Heart right ventricle (tissue), 16 donors: ENCODE data around the gene SKI. TPM values are rescaled to one million over a fixed set of nuclear protein-coding genes. Genes with fewer than 3 reads are reported as not detected.
A peak's percentile ranks its signal among the peaks of the same experiment; 100 is the strongest.

Experiments used
- ATAC-seq, 8 donors: fragments of 200-7000 bp; cut with Tn5 transposase; one replicate each; pipeline ENCODE4 v1.9.1; 2020; ENCODE audit warnings: mild to moderate bottlenecking in 8 of 8, moderate library complexity in 8 of 8, moderate number of reproducible peaks in 1 of 8
- DNase-seq, 2 donors: peaks; one replicate each; pipeline ENCODE4 v3.0.0-alpha.2; 2020
- H3K27ac ChIP-seq, 10 donors: fragments of 200-600 bp; sonication (generic) in 2 of 10; one replicate each; pipeline versions ENCODE4 v1.5.0 to v1.8.0; 2020 to 2022; ENCODE audit warnings: mild to moderate bottlenecking in 3 of 10
- H3K27me3 ChIP-seq, 7 donors: fragments of 200-600 bp; one replicate each; pipeline ENCODE4 v1.8.0; 2021 to 2022; ENCODE audit warnings: mild to moderate bottlenecking in 2 of 7
- H3K36me3 ChIP-seq, 9 donors: fragments of 200-600 bp; sonication (generic) in 1 of 9; one replicate each; pipeline versions ENCODE4 v1.5.0 to v1.8.0; 2020 to 2022; ENCODE audit warnings: mild to moderate bottlenecking in 2 of 9
- H3K4me1 ChIP-seq, 9 donors: fragments of 200-600 bp; sonication (generic) in 1 of 9; one replicate each; pipeline versions ENCODE4 v1.5.0 to v1.8.0; 2020 to 2022; ENCODE audit warnings: mild to moderate bottlenecking in 4 of 9
- H3K4me3 ChIP-seq, 10 donors: fragments of 200-600 bp; sonication (generic) in 2 of 10; one replicate each; pipeline versions ENCODE4 v1.5.0 to v1.8.0; 2020 to 2022; ENCODE audit warnings: mild to moderate bottlenecking in 7 of 10, moderate library complexity in 2 of 10
- H3K9me3 ChIP-seq, 11 donors: fragments of 200-600 bp in 10 of 11; sonication (generic) in 2 of 11; one replicate each; pipeline versions ENCODE4 v1.5.0 to v1.8.0; 2013 to 2022; ENCODE audit warnings: mild to moderate bottlenecking in 2 of 11, control low read depth in 1 of 11, moderate library complexity in 1 of 11
- WGBS, 2 donors: extraction: QIAGEN DNeasy Blood & Tissue Kit; methylation state at CpG; one replicate each; pipeline ENCODE4 v1.1.7; 2013; ENCODE audit warnings: inconsistent platforms in 1 of 2; 5-methylcytosine and 5-hydroxymethylcytosine counted together
- intact Hi-C, 10 donors: fragments of 100-400 bp; cut with DNase I; formaldehyde crosslinking; loops; one replicate each; pipeline versions ENCODE4 v1.11.1 to v1.14.2; 2022
- polyA plus RNA-seq, 2 donors: library from polyadenylated mRNA; stranded (reverse); fragments of 200-250 nt; gene quantifications; one replicate each; pipeline ENCODE4 v1.2.3, GENCODE V29; 2013
- total RNA-seq, 10 donors: library from RNA; stranded (reverse); fragmentation: NEBNext Ultra II Directional in 3 of 10; extraction: Animal tissue kit (Norgen Biotek cat#: 25700) in 3 of 10; gene quantifications; one replicate each; pipeline versions ENCODE4 v1.2.1 to v1.2.4, GENCODE V29; 2021 to 2023
- TF ChIP-seq, protein P1 (sequence below), 9 donors: fragments of 200-600 bp; sonication (generic) in 2 of 9; IDR thresholded peaks; one replicate each; pipeline versions ENCODE4 v1.5.0 to v1.8.0; 2021 to 2022; ENCODE audit warnings: antibody characterized with exemption in 9 of 9, mild to moderate bottlenecking in 5 of 9, moderate library complexity in 1 of 9
- donor health status: Arrhythmogenic right ventricular cardiomyopathy.
- donor health status: ischemic (EF 13 %, LVEDD 7.1; RV severe dilation, severe dysfunction).
- donor health status: healthy with polysubstance abuse.
- donor health status: DM: no; HTN: yes; CAD: no.
- donor health status: DM: no; HTN: no; CAD: no.
- donor health status: ischemic (EF 25% LVEDD 6.9; RV normal size, moderate dysfunction).
- donor health status: ischemic (EF 25% LVEDD 5.7; RV mildly dilated, moderate dysfunction).
- donor health status: healthy.
- donor health status: DM: yes; HTN: yes; CAD: no.
- donor health status: Ischemic cardiomyopathy.
- donor health status: ischemic (EF 35%, LVEDD 5.7; RV mildly dilated, moderate dysfunction).
- donor health status: nonischemic (EF 11% LVEDD 7.7; RV severe dilation, severe dysfunction).
- donor health status: DM: yes; HTN: yes; CAD: no.
- donor health status: PGD.
- donor health status: ischemic (EF 29% LVEDD 5.4; RV normal size, mild dysfunction).
- donor health status: nonischemic (EF 23%, LVEDD 6.1; RV moderate dilation, normal function).

Gene SKI
- total and polyA plus RNA-seq, 12 donors, result 13.8 to 50.9 (median 35.6) TPM

DNA sequence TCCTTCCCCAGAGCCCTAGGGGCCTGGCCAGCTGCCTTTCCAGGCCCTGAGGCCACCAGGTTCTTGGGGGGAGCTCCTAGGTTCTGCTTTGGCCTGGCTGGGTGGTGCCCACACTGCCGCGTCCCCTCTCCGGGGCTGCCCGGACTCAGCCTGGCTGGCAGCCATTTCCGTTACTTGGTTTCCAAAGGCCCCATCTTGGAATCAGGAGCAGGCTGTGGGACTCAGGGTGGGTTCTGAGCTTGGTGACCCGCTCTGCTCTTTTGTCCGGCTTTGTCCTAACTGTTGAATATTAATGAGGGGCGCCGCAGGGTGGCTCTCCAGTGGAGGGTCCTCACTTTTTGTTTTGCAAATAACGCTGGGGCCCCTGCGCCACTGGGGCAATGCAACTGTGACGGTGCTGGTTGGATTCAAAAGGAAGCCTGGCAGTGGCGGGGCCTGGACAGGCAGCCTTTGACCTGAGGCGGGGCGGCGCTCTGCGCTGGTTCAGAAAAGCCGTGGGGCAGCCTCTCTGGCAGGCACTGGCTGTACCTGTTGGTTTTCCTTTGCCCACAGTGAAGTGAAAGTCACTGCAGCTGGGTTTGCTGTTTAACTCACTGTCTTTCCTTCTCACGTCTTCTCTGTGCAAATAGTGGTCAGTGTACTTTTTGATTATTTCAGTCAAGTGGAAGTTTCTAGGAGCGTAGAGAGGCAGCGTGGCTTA is 20.2 kb downstream of the SKI start:
- TF ChIP-seq, protein P1, sequence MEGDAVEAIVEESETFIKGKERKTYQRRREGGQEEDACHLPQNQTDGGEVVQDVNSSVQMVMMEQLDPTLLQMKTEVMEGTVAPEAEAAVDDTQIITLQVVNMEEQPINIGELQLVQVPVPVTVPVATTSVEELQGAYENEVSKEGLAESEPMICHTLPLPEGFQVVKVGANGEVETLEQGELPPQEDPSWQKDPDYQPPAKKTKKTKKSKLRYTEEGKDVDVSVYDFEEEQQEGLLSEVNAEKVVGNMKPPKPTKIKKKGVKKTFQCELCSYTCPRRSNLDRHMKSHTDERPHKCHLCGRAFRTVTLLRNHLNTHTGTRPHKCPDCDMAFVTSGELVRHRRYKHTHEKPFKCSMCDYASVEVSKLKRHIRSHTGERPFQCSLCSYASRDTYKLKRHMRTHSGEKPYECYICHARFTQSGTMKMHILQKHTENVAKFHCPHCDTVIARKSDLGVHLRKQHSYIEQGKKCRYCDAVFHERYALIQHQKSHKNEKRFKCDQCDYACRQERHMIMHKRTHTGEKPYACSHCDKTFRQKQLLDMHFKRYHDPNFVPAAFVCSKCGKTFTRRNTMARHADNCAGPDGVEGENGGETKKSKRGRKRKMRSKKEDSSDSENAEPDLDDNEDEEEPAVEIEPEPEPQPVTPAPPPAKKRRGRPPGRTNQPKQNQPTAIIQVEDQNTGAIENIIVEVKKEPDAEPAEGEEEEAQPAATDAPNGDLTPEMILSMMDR (IDR thresholded peaks at IDR 0.05), result no peak
- Histone ChIP-seq H3K36me3 (peaks cover 0 to 4% (median 0%) of the 10 kb centered on the region in 9 donors), H3K4me1 (peaks cover 62 to 96% (median 87%) of the 10 kb centered on the region in 9 donors), H3K4me3 (peak overlapping the region in 1 of 10 donors; percentile 15), H3K9me3 (no peaks in the 10 kb centered on the region), H3K27me3 (no peaks in the 10 kb centered on the region), H3K27ac (peak overlapping the region in 4 of 10 donors; percentile 2 to 38 (median 18))
- no peak for ATAC-seq
- no peak for DNase-seq
- intact Hi-C loops, result no loop called here
- 78 to 79% methylated on average over 21 of the region's 21 CpGs for WGBS, 2 donors

DNA sequence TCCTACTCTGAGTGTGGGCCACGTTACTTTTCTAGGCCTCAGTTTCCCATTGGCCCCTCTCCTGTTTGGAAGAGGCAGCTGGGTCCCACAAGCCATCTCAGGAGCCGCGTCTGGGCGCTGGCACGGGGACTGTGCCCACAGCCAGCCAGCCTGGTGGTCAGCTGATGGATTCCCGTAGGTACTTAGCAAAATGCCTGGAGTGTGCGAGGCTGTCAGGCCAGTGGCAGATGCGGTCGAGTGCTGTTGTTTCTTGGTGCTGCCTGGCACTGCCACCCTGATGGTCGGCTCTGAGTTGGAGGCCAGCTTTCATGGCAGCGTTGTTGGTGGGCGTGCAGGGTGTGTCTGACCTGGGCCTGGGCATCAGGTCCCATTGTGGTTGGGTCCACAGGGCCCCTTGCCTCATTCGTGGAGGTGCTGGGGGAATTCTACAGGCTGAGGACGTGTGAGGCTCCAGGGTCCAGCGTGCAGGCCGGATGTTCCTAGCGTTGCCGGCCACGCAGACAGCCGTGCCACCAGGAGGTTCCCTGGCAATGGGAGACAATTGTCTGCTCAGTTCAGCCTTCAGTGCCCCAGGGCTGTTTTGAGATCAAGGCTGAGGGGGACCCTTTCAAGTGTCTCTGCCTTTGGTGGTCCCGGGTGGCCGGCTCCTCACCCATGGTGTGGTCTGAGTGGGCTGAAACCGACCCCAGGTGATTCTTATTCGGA is 20.9 kb downstream of the SKI start:
- ATAC-seq (peak in 2 of 8 donors; percentile 21 to 25), DNase-seq (no peak)
- intact Hi-C loops, result no loop called here
- TF ChIP-seq, protein P1 (IDR thresholded peaks at IDR 0.05), result no peak
- H3K27me3 ChIP-seq, result no peaks in the 10 kb centered on the region
- H3K36me3 ChIP-seq, result peaks cover 0 to 10% (median 0%) of the 10 kb centered on the region in 9 donors
- WGBS, 2 donors, result 70 to 71% methylated on average over 24 of the region's 24 CpGs
- no peak overlapping the region for H3K4me3 ChIP-seq
- H3K27ac ChIP-seq, result peak overlapping the region in 3 of 10 donors; percentile 2 to 47 (median 25)
- H3K9me3 ChIP-seq, result peaks cover 0 to 3% (median 0%) of the 10 kb centered on the region in 11 donors
- H3K4me1 ChIP-seq, result peaks cover 64 to 96% (median 87%) of the 10 kb centered on the region in 9 donors

DNA sequence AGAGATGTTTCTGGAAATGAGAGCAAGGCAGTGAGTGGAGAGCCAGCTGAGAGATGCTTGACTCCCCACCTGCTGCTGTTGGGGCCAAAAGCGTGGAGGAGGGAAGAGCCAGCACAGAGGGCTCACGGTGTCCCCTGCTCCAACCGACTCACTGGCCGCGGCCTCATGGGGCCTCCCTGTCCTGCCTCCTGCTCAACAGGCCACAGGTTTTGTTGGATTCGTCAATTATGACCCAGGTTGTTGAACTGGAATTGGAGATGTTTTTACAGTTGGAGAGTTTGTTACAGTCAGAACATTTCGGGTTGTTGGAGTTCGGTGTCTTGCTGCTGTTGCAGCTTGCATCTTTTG is 21.4 kb downstream of the SKI start:
- Histone ChIP-seq H3K4me1 (peaks cover 64 to 96% (median 89%) of the 10 kb centered on the region in 9 donors), H3K9me3 (peaks cover 0 to 7% (median 0%) of the 10 kb centered on the region in 11 donors), H3K27me3 (no peaks in the 10 kb centered on the region), H3K27ac (peak overlapping the region in 1 of 10 donors; percentile 25), H3K4me3 (no peak overlapping the region), H3K36me3 (peaks cover 0 to 10% (median 0%) of the 10 kb centered on the region in 9 donors)
- ATAC-seq, result no peak
- TF ChIP-seq, protein P1 (IDR thresholded peaks at IDR 0.05), result no peak
- 80 to 81% methylated on average over 8 of the region's 8 CpGs for WGBS, 2 donors
- DNase-seq, result no peak
- intact Hi-C loops, result no loop called here

DNA sequence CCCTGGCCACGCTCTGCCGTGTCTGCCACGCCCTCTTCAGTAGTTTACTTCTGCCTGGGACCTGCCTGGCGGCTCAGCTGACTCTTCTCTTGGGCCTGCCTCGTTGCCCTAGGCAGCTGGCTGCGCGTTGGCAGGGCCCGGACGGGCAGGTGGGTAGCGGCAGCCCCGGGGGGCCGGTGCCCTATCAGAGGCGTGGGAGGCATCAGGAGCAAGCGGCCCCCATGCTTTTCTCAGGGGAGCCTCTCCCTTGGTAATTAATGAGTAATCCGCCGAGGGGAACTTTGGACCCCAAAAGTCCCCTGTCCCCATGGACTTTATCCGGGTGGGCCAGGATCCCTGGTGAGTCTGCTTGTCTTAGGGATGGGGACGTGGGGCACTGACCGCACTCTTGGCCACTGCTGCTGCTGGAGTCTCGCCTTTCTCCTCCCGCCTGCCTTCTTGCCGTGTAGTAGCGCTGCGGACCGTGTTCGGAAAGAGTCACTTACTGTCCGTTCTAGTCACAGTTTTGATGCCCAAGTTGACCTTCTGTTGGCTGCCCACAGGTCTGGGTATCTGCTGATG is 22.7 kb downstream of the SKI start:
- WGBS, 2 donors, result 86% methylated on average over 27 of the region's 27 CpGs
- Histone ChIP-seq H3K4me1 (peaks cover 67 to 97% (median 88%) of the 10 kb centered on the region in 9 donors), H3K9me3 (peaks cover 0 to 19% (median 8%) of the 10 kb centered on the region in 11 donors), H3K36me3 (peaks cover 0 to 10% (median 0%) of the 10 kb centered on the region in 9 donors), H3K4me3 (no peak overlapping the region), H3K27ac (peak overlapping the region in 2 of 10 donors; percentile 13 to 36), H3K27me3 (no peaks in the 10 kb centered on the region)
- TF ChIP-seq, protein P1 (IDR thresholded peaks at IDR 0.05), result no peak
- DNase-seq (no peak), ATAC-seq (no peak)
- intact Hi-C loops, result no loop called here
